Astrocyte of the spinal cord (primary cell): ENCODE measurements around the gene CDC42BPA.

Experiments
- DNase-seq: peaks from one replicate; pipeline ENCODE4 v3.0.0; 2011; ENCODE audit warnings: low read depth, low spot score
- H3K4me3 ChIP-seq: 2 replicates; pipeline ENCODE4 v1.5.1; 2011; ENCODE audit warnings: low read depth, mild to moderate bottlenecking, low read length, moderate library complexity
- CTCF ChIP-seq: IDR thresholded peaks from 2 replicates; pipeline ENCODE4 v1.5.1; 2012; ENCODE audit warnings: low read depth, mild to moderate bottlenecking, low read length, inconsistent platforms
- in situ Hi-C: cut with HindIII; loops from 2 replicates; pipeline ENCODE4 v1.10.0; 2017; ENCODE audit warnings: low sequenced_read_pairs

The CDC42BPA gene, protein sequence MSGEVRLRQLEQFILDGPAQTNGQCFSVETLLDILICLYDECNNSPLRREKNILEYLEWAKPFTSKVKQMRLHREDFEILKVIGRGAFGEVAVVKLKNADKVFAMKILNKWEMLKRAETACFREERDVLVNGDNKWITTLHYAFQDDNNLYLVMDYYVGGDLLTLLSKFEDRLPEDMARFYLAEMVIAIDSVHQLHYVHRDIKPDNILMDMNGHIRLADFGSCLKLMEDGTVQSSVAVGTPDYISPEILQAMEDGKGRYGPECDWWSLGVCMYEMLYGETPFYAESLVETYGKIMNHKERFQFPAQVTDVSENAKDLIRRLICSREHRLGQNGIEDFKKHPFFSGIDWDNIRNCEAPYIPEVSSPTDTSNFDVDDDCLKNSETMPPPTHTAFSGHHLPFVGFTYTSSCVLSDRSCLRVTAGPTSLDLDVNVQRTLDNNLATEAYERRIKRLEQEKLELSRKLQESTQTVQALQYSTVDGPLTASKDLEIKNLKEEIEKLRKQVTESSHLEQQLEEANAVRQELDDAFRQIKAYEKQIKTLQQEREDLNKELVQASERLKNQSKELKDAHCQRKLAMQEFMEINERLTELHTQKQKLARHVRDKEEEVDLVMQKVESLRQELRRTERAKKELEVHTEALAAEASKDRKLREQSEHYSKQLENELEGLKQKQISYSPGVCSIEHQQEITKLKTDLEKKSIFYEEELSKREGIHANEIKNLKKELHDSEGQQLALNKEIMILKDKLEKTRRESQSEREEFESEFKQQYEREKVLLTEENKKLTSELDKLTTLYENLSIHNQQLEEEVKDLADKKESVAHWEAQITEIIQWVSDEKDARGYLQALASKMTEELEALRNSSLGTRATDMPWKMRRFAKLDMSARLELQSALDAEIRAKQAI (N-terminal part only)

GRCh38 chr1:227318016-227318852, at the start of gene CDC42BPA:
Gene CDC42BPA, minus strand, starts transcription at chr1:227318492. Its CDS starts 1,310 bp downstream, at chr1:227317182.
- peak; percentile 89 for DNase-seq
- TF ChIP-seq CTCF, result no peak
- in situ Hi-C loops, result no loop called here
- peak within 1 kb of the TSS; percentile 68 for H3K4me3 ChIP-seq

DNA sequence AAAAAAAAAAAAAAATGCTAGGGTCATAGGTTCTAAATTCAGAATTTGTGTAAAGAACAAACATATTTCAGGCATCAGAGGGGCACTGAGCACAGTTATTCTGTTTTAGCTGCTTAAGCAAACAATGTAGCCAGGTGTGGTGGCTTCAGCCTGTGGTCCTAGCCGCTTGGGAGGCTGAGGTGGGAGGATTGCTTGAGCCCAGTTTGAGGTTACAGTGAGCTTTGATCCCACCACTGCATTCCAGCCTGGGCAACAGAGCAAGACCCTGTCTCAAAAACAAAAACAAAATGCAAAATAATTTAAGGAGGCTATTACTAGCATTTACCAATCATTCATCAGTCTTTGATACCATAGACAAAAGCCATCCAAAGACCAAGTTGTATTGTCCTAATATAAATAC, 49.7 kb upstream of the CDC42BPA start:
- no peak for DNase-seq
- no peak for TF ChIP-seq CTCF
- in situ Hi-C loops, result no loop called here
- H3K4me3 ChIP-seq, result no peak overlapping the region

DNA sequence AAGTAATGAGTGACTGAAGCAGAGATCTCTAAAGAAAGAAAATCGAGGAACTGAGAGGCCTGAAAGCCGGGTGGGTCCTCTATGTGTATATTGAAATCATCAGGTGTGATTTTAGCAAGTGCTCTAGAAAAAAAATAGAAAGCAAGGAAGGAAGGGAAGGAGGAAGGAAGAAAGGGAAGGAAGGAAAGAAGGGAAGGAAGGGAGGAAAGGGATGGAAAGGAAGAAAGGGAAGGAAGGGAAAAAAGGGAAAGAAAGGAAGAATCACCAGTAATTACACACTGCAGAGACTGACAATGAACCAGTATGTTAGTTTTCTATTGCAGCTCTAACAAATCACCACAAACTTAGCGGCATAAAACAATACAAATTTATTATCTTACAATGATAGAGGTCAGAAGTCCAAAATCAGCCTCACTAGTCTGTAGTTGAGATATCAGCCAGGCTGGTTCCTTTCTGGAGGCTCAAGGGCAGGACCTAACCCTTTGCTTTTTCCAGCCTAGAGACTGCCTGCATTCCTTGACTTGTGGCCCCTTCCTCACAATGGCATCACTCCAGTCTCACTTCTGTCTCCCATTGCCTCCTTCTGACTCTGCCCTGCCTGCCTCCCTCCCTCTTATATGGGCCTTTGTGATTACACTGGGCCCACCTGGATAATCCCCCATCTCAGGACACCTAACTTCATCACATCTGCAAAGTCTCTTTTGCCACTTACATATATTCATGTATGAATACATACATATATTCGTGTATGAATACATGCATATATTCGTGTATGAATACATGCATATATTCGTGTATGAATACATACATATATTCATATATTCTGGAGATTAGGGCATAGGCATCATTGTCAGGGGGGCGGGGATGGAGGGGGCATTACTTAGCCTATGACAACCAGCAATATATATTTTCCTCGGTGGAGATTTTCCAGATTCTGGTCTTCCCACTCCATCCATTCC, 47.5 kb upstream of the CDC42BPA start:
- DNase-seq, result no peak
- no peak overlapping the region for H3K4me3 ChIP-seq
- no peak for TF ChIP-seq CTCF
- in situ Hi-C loops, result no loop called here

DNA sequence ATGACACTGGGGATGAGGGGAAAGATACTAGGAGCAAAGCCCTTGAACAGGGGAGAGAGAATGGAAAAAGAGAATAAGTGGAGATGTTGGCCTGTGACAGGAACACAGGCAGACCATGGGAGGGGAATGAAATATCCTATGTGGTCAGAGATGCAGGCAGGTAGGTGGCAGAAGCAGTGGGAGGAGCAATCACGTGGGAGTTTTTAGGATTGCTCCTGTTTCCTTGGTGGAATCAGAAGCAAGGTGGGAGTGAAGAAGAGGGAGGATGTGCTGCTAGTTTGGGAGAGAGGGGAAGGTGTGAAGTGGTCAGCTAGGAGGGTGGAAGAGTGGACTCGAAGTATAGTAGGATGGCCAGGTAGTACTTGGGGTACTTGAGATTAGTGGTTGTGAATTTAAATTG, 46.4 kb upstream of the CDC42BPA start:
- TF ChIP-seq CTCF, result no peak
- DNase-seq, result no peak
- no peak overlapping the region for H3K4me3 ChIP-seq
- in situ Hi-C loops, result no loop called here

DNA sequence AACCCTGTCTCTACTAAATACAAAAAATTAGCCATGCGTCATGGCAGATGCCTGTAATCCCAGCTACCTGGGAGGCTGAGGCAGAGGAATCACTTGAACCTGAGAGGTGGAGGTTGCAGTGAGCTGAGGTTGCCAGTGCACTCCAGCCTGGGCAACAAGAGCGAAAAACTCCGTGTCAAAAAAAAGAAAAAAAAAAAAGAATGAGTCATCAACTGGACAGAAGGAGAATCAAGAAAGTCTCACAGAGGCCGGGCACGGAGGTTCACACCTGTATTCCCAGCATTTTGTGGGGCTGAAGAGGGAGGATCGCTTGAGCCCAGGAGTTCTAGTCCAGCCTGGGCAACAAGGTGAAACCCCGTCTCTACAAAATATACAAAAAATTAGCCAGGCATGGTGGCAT, 45.5 kb upstream of the CDC42BPA start:
- TF ChIP-seq CTCF, result no peak
- no peak overlapping the region for H3K4me3 ChIP-seq
- no peak for DNase-seq
- in situ Hi-C loops, result no loop called here
